IgD-negative memory B cell (primary cell): ENCODE measurements around the gene BEGAIN. TPM values are rescaled to one million over a fixed set of nuclear protein-coding genes. Genes with fewer than 3 reads are reported as not detected.

Experiments used
- H3K27ac Mint-ChIP-seq, 3 donors: one replicate each; pipeline ENCODE4 v1.8.0; 2020 to 2022; ENCODE audit warnings: mild to moderate bottlenecking in 3 of 3, mixed read lengths in 3 of 3, moderate library complexity in 1 of 3
- H3K27me3 Mint-ChIP-seq: one replicate; pipeline ENCODE4 v1.8.0; 2021; ENCODE audit warnings: mixed read lengths
- H3K36me3 Mint-ChIP-seq: one replicate; pipeline ENCODE4 v1.8.0; 2020; ENCODE audit warnings: mild to moderate bottlenecking, mixed read lengths
- H3K4me1 Mint-ChIP-seq, 3 donors: one replicate each; pipeline ENCODE4 v1.8.0; 2020 to 2022; ENCODE audit warnings: mixed read lengths in 3 of 3, mild to moderate bottlenecking in 1 of 3
- H3K4me3 Mint-ChIP-seq, 4 donors: one replicate each; pipeline ENCODE4 v1.8.0; 2020 to 2022; ENCODE audit warnings: mild to moderate bottlenecking in 4 of 4, mixed read lengths in 4 of 4, moderate library complexity in 3 of 4
- H3K9me3 Mint-ChIP-seq, 3 donors: one replicate each; pipeline ENCODE4 v1.8.0; 2020 to 2021; ENCODE audit warnings: mixed read lengths in 3 of 3, mild to moderate bottlenecking in 1 of 3
- polyA plus RNA-seq: library from polyadenylated mRNA; unstranded; fragments of 300-500 nt; fragmentation: Illumina TruSeq; gene quantifications from one replicate; pipeline ENCODE4 v1.2.3, GENCODE V29; 2021

BEGAIN gene
- polyA plus RNA-seq, 1 donor from 2014 or later: 0.91 TPM

- Mint-ChIP-seq H3K27ac (peak overlapping the region in 1 of 3 donors; percentile 53), H3K27me3 (no peaks in the 10 kb centered on the region), H3K9me3 (no peaks in the 10 kb centered on the region), H3K36me3 (peaks cover 3% of the 10 kb centered on the region), H3K4me1 (no peaks in the 10 kb centered on the region), H3K4me3 (no peak overlapping the region)
Observed at GRCh38 chr14:100532906-100533655, 54.1 kb downstream of the BEGAIN start.

GRCh38 chr14:100532154-100532861 lies 54.9 kb downstream of the BEGAIN start:
- Mint-ChIP-seq H3K4me1 (no peaks in the 10 kb centered on the region), H3K27me3 (no peaks in the 10 kb centered on the region), H3K4me3 (no peak overlapping the region), H3K9me3 (no peaks in the 10 kb centered on the region), H3K27ac (no peak overlapping the region), H3K36me3 (peaks cover 3% of the 10 kb centered on the region)

DNA sequence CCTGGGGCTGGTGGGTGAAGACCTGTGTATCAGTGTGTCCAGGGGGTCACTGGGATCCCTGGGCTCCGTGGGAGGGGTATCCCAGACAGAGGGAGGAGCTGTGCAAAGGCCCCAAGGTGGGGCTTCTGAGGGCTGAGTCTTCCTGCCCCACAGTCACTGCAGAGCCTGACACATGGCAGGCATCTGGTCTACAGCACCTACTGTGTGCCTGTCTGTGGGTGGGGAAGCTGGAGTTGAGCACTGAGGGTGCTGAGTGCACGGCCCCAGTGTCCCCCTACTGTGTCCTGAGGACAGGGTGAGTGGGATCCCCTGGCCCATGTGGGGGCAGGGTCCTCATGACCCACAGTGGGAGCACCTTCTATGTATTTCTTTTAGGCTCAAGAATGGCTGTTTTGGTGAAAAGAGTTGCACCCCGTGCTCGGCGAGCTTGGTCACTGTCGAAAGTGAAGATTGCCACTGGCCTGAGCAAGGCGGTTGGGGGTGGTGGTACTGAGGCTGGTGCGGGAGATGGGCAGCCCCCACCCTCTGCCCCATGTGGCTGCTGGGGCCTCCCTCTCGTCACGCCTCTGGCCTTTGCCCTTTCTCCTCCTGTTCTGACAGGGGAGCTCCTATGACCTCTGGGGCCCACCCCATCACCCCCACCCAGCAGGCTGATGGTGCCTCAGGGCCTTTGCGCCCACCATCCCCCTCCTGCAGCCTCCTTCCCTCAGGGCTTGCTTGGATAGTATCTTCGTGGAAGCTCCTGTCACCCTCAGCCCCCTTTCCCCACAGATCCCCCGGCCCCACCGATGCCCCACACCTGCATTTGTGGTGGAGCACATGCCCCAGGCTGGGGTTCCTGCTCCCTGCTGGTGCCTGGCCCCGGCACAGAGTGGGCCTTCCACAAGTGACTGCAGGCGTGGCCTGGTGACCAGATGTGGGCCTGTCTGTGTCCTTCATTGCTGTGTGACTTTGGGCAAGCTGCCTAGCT lies 55.8 kb downstream of the BEGAIN start:
- H3K27ac Mint-ChIP-seq: no peak overlapping the region

DNA sequence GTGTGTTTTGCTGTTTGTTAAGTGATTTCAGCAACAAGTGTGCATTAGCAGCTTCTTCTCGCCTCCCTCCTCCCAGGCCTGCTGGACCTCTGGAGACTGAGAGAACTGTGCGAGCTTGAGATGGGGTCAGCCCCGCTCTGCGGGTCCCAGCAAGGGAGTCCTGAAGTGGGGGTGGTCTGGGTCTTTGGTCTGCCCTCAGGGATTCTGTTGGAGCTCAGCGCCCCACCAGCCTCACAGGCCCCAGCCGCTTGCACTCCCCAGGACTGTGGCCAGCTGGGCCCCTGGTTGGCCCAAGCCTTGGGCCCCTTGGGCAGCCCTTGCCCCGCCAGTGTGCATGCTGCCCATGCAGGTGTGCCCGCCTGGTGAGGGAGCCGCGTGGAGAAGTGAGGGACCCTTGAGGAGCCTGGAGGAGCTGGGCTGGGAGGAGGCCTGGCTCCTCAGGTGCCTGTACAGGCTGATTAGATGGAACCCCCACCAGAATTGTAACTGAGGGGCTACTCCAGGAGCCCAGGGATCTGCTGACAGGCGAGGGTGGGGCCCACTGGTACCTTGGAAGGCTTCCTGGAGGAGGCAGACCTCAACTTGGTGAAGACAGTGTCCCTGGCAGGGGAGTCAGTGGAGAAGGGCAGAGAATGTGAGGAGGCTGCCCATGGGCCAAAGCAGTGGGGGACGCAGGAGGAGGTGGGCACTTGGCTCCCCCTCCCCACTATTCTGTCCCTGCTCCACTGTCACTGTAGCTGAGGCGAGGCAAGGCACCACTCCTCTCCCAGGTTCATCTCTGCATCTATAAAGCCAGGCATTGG lies 56.7 kb downstream of the BEGAIN start:
- Mint-ChIP-seq H3K4me3 (no peak overlapping the region), H3K4me1 (no peaks in the 10 kb centered on the region), H3K36me3 (peaks cover 2% of the 10 kb centered on the region), H3K9me3 (no peaks in the 10 kb centered on the region), H3K27me3 (no peaks in the 10 kb centered on the region), H3K27ac (no peak overlapping the region)

More for the DNA sequence above, 55.8 kb downstream of the BEGAIN start:
- Mint-ChIP-seq H3K4me1 (no peaks in the 10 kb centered on the region), H3K9me3 (no peaks in the 10 kb centered on the region), H3K27me3 (no peaks in the 10 kb centered on the region), H3K4me3 (no peak overlapping the region), H3K36me3 (peaks cover 3% of the 10 kb centered on the region)

- Mint-ChIP-seq H3K4me1 (no peaks in the 10 kb centered on the region), H3K27me3 (no peaks in the 10 kb centered on the region), H3K4me3 (no peak overlapping the region), H3K27ac (no peak overlapping the region), H3K36me3 (peaks cover 2% of the 10 kb centered on the region), H3K9me3 (no peaks in the 10 kb centered on the region)
Observed at GRCh38 chr14:100529561-100530031, 57.6 kb downstream of the BEGAIN start.

DNA sequence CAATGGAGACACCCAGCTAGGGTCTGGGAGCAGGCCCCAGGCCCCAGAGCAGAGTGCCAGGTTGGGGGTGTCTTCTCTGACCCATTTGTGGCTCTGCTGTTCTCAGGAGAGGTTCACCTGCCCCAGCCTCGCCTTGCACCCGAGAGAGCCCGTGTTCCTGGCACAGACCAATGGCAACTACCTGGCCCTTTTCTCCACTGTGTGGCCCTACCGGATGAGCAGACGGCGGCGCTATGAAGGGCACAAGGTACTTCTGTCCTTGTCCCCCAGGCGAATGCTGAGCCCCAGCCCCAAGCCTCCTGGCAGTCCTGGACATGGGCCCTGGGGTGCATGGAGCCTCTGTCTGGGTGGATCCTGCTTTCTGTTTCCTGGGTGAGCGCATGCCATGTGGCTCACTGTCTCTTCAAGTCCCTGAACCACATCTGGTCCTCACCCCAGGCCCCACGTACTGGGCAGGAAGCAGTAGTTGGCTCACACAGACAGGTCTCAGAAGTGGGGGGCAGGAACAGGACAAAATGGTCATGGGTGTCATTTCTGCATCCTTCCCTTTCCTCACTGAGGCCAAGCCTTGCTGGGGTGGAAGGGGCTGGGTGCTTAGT lies 58.2 kb downstream of the BEGAIN start:
- no peak overlapping the region for H3K4me3 Mint-ChIP-seq
- no peaks in the 10 kb centered on the region for H3K27me3 Mint-ChIP-seq
- peaks cover 2% of the 10 kb centered on the region for H3K36me3 Mint-ChIP-seq
- no peaks in the 10 kb centered on the region for H3K9me3 Mint-ChIP-seq
- no peaks in the 10 kb centered on the region for H3K4me1 Mint-ChIP-seq
- H3K27ac Mint-ChIP-seq: no peak overlapping the region

DNA sequence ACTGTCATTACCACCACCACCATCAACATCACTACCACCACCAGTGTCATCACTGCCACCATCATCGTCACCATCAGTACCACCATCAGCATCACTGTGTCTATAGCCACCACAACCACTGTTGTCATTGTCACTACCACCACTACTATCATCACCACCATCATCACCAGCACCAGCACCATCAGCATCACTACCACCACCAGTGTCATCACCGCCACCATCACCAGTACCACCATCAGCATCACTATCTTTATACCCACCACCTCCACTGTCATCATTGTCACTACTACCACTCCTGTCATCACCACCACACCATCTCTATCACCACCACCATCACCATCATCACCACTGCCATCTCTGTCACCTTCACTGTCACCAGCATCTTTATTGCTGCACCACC lies 60.6 kb downstream of the BEGAIN start:
- no peaks in the 10 kb centered on the region for H3K4me1 Mint-ChIP-seq
- H3K36me3 Mint-ChIP-seq: peaks cover 2% of the 10 kb centered on the region
- H3K9me3 Mint-ChIP-seq: no peaks in the 10 kb centered on the region
- H3K27ac Mint-ChIP-seq: no peak overlapping the region
- no peaks in the 10 kb centered on the region for H3K27me3 Mint-ChIP-seq
- H3K4me3 Mint-ChIP-seq: no peak overlapping the region

DNA sequence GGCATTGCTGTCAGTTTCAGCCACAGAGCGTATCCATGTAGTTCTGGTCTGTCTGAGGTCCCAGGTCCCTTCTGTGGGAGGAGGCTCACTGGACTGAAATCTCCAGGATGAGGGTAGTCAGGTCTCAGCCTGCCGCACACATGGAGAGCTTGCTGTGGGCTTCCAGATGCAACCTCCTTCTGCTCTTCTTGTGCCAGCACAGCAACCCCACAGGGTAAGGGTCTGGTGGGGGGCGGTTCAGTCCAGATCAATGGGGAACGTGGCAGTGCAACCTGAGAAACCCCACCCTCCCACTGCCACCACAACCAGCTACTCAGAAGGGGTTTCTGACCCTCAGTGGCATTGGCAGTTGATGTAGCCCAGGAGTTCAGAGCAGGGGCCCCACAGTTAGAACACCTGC lies 61.2 kb downstream of the BEGAIN start:
- H3K4me3 Mint-ChIP-seq: no peak overlapping the region
- peaks cover 2% of the 10 kb centered on the region for H3K36me3 Mint-ChIP-seq
- no peak overlapping the region for H3K27ac Mint-ChIP-seq
- H3K4me1 Mint-ChIP-seq: no peaks in the 10 kb centered on the region
- H3K27me3 Mint-ChIP-seq: no peaks in the 10 kb centered on the region
- H3K9me3 Mint-ChIP-seq: no peaks in the 10 kb centered on the region

- Mint-ChIP-seq H3K27me3 (no peaks in the 10 kb centered on the region), H3K9me3 (no peaks in the 10 kb centered on the region), H3K27ac (no peak overlapping the region), H3K4me1 (no peaks in the 10 kb centered on the region), H3K36me3 (peaks cover 2% of the 10 kb centered on the region), H3K4me3 (no peak overlapping the region)
Observed at GRCh38 chr14:100525615-100526014, 61.6 kb downstream of the BEGAIN start.

DNA sequence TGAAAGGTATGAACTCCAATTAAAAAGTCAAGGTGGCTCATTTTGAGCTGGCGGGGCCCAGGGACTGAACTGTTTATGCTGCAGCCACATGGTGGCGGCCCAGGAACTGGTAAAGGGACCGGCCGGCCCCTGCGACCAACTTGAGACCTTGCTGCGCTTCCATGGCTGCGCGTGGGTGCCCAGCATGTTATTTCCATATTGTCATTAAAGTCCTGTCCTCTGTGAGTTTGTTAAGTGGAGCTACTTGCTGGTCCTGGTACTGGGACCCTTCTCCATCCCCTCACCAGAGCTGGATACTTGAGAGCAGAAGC lies 62.3 kb downstream of the BEGAIN start:
- H3K27ac Mint-ChIP-seq: no peak overlapping the region

GRCh38 chr14:100524233-100524932 lies 62.8 kb downstream of the BEGAIN start:
- H3K27me3 Mint-ChIP-seq: no peaks in the 10 kb centered on the region
- H3K4me1 Mint-ChIP-seq: no peaks in the 10 kb centered on the region
- H3K27ac Mint-ChIP-seq: no peak overlapping the region
- no peaks in the 10 kb centered on the region for H3K9me3 Mint-ChIP-seq
- no peak overlapping the region for H3K4me3 Mint-ChIP-seq
- H3K36me3 Mint-ChIP-seq: peaks cover 3% of the 10 kb centered on the region

More for the DNA sequence above, 62.3 kb downstream of the BEGAIN start:
- Mint-ChIP-seq H3K9me3 (no peaks in the 10 kb centered on the region), H3K27me3 (no peaks in the 10 kb centered on the region), H3K4me3 (no peak overlapping the region), H3K36me3 (peaks cover 3% of the 10 kb centered on the region), H3K4me1 (no peaks in the 10 kb centered on the region)

GRCh38 chr14:100523843-100524169 lies 63.4 kb downstream of the BEGAIN start:
- peaks cover 3% of the 10 kb centered on the region for H3K36me3 Mint-ChIP-seq
- H3K4me3 Mint-ChIP-seq: no peak overlapping the region
- peaks cover 0 to 4% (median 1%) of the 10 kb centered on the region in 3 donors for H3K9me3 Mint-ChIP-seq
- no peaks in the 10 kb centered on the region for H3K27me3 Mint-ChIP-seq
- H3K4me1 Mint-ChIP-seq: no peaks in the 10 kb centered on the region
- H3K27ac Mint-ChIP-seq: no peak overlapping the region

DNA sequence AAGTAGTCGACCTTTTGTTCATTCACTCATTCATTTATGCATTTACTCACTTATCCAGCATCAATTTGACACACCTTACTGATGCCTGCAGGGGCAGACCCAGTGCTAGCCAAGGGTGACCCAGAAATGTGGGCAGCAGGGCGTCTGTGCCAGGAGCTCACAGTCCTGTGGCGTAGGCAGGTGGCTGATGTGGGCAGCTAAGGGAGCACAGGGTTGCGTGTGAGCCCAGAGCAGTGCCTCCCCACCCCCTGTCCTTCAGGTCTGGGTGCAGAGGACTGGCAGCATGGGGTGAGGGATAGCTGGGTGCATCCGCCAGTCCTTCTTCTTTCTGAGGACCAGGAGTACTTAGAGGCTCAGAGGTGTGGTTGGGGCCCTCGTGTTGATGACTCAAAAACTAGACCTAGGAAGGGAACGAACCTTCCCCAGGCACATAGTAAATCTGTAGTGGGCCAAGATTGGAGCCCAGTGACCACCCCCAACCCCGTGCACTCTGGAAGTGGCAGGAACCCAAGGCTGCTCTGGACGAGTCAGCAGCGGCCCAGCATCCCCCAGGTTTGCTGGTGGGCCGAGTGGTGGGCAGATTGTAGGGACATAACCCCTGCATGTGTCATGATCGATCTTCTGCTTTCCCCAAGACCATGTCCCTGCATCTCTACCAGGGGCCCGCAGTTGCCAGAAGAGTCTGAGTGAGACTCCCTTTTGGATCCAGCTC lies 63.9 kb downstream of the BEGAIN start:
- H3K9me3 Mint-ChIP-seq: peaks cover 0 to 4% (median 1%) of the 10 kb centered on the region in 3 donors
- H3K27me3 Mint-ChIP-seq: no peaks in the 10 kb centered on the region
- peak overlapping the region in 1 of 3 donors; percentile 10 for H3K27ac Mint-ChIP-seq
- H3K36me3 Mint-ChIP-seq: peaks cover 3% of the 10 kb centered on the region
- H3K4me3 Mint-ChIP-seq: no peak overlapping the region
- H3K4me1 Mint-ChIP-seq: no peaks in the 10 kb centered on the region
